ENCODE results near the gene KIF21B.

The KIF21B gene

DNA sequence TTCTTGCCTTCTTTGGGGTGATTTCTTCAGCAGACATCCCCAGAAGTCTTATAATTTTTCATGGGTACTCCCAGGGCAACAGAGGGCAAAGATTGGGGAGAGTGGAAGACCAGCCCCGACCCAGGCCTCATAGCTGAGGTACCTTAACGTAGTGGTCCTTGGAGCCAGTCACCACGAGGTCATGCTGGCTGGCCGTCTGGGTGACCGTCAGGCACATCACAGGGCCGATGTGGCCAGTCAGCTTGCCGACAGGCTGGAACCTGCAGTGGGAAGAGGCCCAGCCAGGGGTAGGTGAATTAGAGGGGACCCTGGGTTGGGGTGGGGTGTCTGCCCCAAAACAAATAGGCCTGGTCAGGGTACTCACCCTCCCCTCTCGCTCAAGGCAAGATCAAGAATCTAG is 46.9 kb downstream of the KIF21B start:
- no peak for TF ChIP-seq SIN3A (IDR thresholded peaks at IDR 0.05; ENCODE audit: borderline replicate concordance, insufficient read depth, low read length)
- TF ChIP-seq FOXP2 (optimal IDR thresholded peaks at IDR 0.05; ENCODE audit: borderline replicate concordance, extremely low read depth, extremely low read length, insufficient read depth), result no peak
- no peak for TF ChIP-seq POLR2AphosphoS5 (IDR thresholded peaks at IDR 0.05; ENCODE audit: low read depth, low read length)
- TF ChIP-seq, protein P1, sequence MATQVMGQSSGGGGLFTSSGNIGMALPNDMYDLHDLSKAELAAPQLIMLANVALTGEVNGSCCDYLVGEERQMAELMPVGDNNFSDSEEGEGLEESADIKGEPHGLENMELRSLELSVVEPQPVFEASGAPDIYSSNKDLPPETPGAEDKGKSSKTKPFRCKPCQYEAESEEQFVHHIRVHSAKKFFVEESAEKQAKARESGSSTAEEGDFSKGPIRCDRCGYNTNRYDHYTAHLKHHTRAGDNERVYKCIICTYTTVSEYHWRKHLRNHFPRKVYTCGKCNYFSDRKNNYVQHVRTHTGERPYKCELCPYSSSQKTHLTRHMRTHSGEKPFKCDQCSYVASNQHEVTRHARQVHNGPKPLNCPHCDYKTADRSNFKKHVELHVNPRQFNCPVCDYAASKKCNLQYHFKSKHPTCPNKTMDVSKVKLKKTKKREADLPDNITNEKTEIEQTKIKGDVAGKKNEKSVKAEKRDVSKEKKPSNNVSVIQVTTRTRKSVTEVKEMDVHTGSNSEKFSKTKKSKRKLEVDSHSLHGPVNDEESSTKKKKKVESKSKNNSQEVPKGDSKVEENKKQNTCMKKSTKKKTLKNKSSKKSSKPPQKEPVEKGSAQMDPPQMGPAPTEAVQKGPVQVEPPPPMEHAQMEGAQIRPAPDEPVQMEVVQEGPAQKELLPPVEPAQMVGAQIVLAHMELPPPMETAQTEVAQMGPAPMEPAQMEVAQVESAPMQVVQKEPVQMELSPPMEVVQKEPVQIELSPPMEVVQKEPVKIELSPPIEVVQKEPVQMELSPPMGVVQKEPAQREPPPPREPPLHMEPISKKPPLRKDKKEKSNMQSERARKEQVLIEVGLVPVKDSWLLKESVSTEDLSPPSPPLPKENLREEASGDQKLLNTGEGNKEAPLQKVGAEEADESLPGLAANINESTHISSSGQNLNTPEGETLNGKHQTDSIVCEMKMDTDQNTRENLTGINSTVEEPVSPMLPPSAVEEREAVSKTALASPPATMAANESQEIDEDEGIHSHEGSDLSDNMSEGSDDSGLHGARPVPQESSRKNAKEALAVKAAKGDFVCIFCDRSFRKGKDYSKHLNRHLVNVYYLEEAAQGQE (IDR thresholded peaks at IDR 0.05; ENCODE audit: insufficient read depth in 1 of 2, low read depth in 2 of 2, low read length in 2 of 2), result no peak
- TF ChIP-seq TAF1 (IDR thresholded peaks at IDR 0.05; ENCODE audit: borderline replicate concordance, insufficient read depth, low read length), result no peak

DNA sequence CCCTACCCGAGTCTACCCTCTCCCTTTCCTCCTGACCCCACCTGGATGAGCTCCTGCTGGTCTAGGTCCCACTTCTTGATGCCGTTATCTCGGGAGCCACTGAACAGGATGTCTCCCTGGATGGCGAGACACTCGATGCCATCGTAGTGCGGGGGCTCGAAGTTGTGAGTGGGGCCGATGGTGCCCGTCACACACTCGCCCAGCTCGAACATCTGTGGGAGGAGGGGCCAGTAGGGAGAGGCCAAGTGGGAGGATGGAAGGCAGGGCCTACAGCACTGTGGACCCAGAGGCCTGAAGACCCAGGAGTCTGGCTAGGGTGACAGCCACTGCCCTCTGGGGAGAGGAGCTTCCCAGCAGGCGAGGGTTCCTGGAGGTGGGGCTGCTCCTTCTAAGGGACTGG is 48.1 kb downstream of the KIF21B start:
- no peak for TF ChIP-seq TAF1 (IDR thresholded peaks at IDR 0.05; ENCODE audit: borderline replicate concordance, insufficient read depth, low read length)
- TF ChIP-seq FOXP2 (optimal IDR thresholded peaks at IDR 0.05; ENCODE audit: borderline replicate concordance, extremely low read depth, extremely low read length, insufficient read depth), result no peak
- TF ChIP-seq POLR2AphosphoS5 (IDR thresholded peaks at IDR 0.05; ENCODE audit: low read depth, low read length), result no peak
- TF ChIP-seq, protein P1 (IDR thresholded peaks at IDR 0.05; ENCODE audit: insufficient read depth in 1 of 2, low read depth in 2 of 2, low read length in 2 of 2), result no peak
- no peak for TF ChIP-seq SIN3A (IDR thresholded peaks at IDR 0.05; ENCODE audit: borderline replicate concordance, insufficient read depth, low read length)

- TF ChIP-seq POLR2AphosphoS5 (IDR thresholded peaks at IDR 0.05; ENCODE audit: low read depth, low read length), result no peak
- TF ChIP-seq, protein P1 (IDR thresholded peaks at IDR 0.05; ENCODE audit: insufficient read depth in 1 of 2, low read depth in 2 of 2, low read length in 2 of 2), result no peak
- TF ChIP-seq FOXP2 (optimal IDR thresholded peaks at IDR 0.05; ENCODE audit: borderline replicate concordance, extremely low read depth, extremely low read length, insufficient read depth), result no peak
- no peak for TF ChIP-seq SIN3A (IDR thresholded peaks at IDR 0.05; ENCODE audit: borderline replicate concordance, insufficient read depth, low read length)
- TF ChIP-seq TAF1 (IDR thresholded peaks at IDR 0.05; ENCODE audit: borderline replicate concordance, insufficient read depth, low read length), result no peak
These were observed 48.8 kb downstream of the KIF21B start for GRCh38 chr1:200974711-200975110.

- TF ChIP-seq, protein P1 (IDR thresholded peaks at IDR 0.05; ENCODE audit: insufficient read depth in 1 of 2, low read depth in 2 of 2, low read length in 2 of 2), result no peak
- no peak for TF ChIP-seq SIN3A (IDR thresholded peaks at IDR 0.05; ENCODE audit: borderline replicate concordance, insufficient read depth, low read length)
- no peak for TF ChIP-seq TAF1 (IDR thresholded peaks at IDR 0.05; ENCODE audit: borderline replicate concordance, insufficient read depth, low read length)
- no peak for TF ChIP-seq POLR2AphosphoS5 (IDR thresholded peaks at IDR 0.05; ENCODE audit: low read depth, low read length)
- TF ChIP-seq FOXP2 (optimal IDR thresholded peaks at IDR 0.05; ENCODE audit: borderline replicate concordance, extremely low read depth, extremely low read length, insufficient read depth), result no peak
These were observed 49.4 kb downstream of the KIF21B start for GRCh38 chr1:200973937-200974657.

Measured in PFSK-1 (cell line).